Measurements from ENCODE around the gene VWA3A.

VWA3A gene

GRCh38 chr16:22184615-22184968 is 92.3 kb downstream of the VWA3A start:
- FAIRE-seq: no peak
- DNase-seq (ENCODE audit: insufficient read length, low spot score): no peak
- TF ChIP-seq POLR2A (IDR thresholded peaks at IDR 0.05; ENCODE audit: low read depth, low read length): no peak

- no peak for DNase-seq (ENCODE audit: insufficient read length, low spot score)
- FAIRE-seq: no peak
- TF ChIP-seq POLR2A (IDR thresholded peaks at IDR 0.05; ENCODE audit: low read depth, low read length): no peak
- no peak for TF ChIP-seq TAF1 (IDR thresholded peaks at IDR 0.05; ENCODE audit: low read depth, low read length)
- no peak for TF ChIP-seq PAX5 (IDR thresholded peaks at IDR 0.05; ENCODE audit: insufficient read depth, low read length, severe bottlenecking)
- no peak for TF ChIP-seq POU2F2 (IDR thresholded peaks at IDR 0.05; ENCODE audit: low read depth, low read length)
- TF ChIP-seq POLR2AphosphoS5 (IDR thresholded peaks at IDR 0.05; ENCODE audit: low read depth, low read length): no peak
- TF ChIP-seq SPI1 (IDR thresholded peaks at IDR 0.05; ENCODE audit: low read depth, low read length): no peak
Measured at GRCh38 chr16:22186517-22186916, 94.2 kb downstream of the VWA3A start.

- DNase-seq (ENCODE audit: insufficient read length, low spot score) (no peak), FAIRE-seq (peak; percentile 16)
- 0 out of 2 replicates have a peak, but pooled peaks have one; percentile 15 for TF ChIP-seq SPI1 (IDR thresholded peaks at IDR 0.05; ENCODE audit: low read depth, low read length)
- no peak for TF ChIP-seq POLR2AphosphoS5 (IDR thresholded peaks at IDR 0.05; ENCODE audit: low read depth, low read length)
Measured at GRCh38 chr16:22188267-22188594, 95.9 kb downstream of the VWA3A start.

GRCh38 chr16:22188595-22189442 is 96.5 kb downstream of the VWA3A start:
- DNase-seq (ENCODE audit: insufficient read length, low spot score) (no peak), FAIRE-seq (peak; percentile 78)
- peak; percentile 15; the same call in 1 of the 2 replicates for TF ChIP-seq POU2F2 (IDR thresholded peaks at IDR 0.05; ENCODE audit: low read depth, low read length)
- no peak for TF ChIP-seq TAF1 (IDR thresholded peaks at IDR 0.05; ENCODE audit: low read depth, low read length)

- no peak for DNase-seq (ENCODE audit: insufficient read length, low spot score)
- no peak for TF ChIP-seq POLR2A (IDR thresholded peaks at IDR 0.05; ENCODE audit: low read depth, low read length)
- no peak for TF ChIP-seq PAX5 (IDR thresholded peaks at IDR 0.05; ENCODE audit: insufficient read depth, low read length, severe bottlenecking)
- TF ChIP-seq SPI1 (IDR thresholded peaks at IDR 0.05; ENCODE audit: low read depth, low read length): no peak
- no peak for TF ChIP-seq TAF1 (IDR thresholded peaks at IDR 0.05; ENCODE audit: low read depth, low read length)
- TF ChIP-seq POU2F2 (IDR thresholded peaks at IDR 0.05; ENCODE audit: low read depth, low read length): no peak
- no peak for TF ChIP-seq POLR2AphosphoS5 (IDR thresholded peaks at IDR 0.05; ENCODE audit: low read depth, low read length)
- FAIRE-seq: no peak
Measured at GRCh38 chr16:22189473-22190080, 97.2 kb downstream of the VWA3A start.

GRCh38 chr16:22190081-22190775 is 97.9 kb downstream of the VWA3A start:
- FAIRE-seq: no peak
- peak; percentile 81 for DNase-seq (ENCODE audit: insufficient read length, low spot score)
- TF ChIP-seq POLR2AphosphoS5 (IDR thresholded peaks at IDR 0.05; ENCODE audit: low read depth, low read length) (peak; percentile 39; the same call in 1 of the 2 replicates), TAF1 (IDR thresholded peaks at IDR 0.05; ENCODE audit: low read depth, low read length) (no peak), PAX5 (IDR thresholded peaks at IDR 0.05; ENCODE audit: insufficient read depth, low read length, severe bottlenecking) (peak; percentile 64)

- TF ChIP-seq POLR2A (IDR thresholded peaks at IDR 0.05; ENCODE audit: low read depth, low read length): peak; percentile 58
- TF ChIP-seq SPI1 (IDR thresholded peaks at IDR 0.05; ENCODE audit: low read depth, low read length): no peak
- TF ChIP-seq PAX5 (IDR thresholded peaks at IDR 0.05; ENCODE audit: insufficient read depth, low read length, severe bottlenecking): no peak
- TF ChIP-seq POLR2AphosphoS5 (IDR thresholded peaks at IDR 0.05; ENCODE audit: low read depth, low read length): peak; percentile 54; the same call in 1 of the 2 replicates
- TF ChIP-seq POU2F2 (IDR thresholded peaks at IDR 0.05; ENCODE audit: low read depth, low read length): no peak
- TF ChIP-seq TAF1 (IDR thresholded peaks at IDR 0.05; ENCODE audit: low read depth, low read length): peak; percentile 59; the same call in 1 of the 2 replicates
- peak; percentile 65 for DNase-seq (ENCODE audit: insufficient read length, low spot score)
- peak; percentile 96 for FAIRE-seq
Measured at GRCh38 chr16:22190776-22191531, 98.6 kb downstream of the VWA3A start.

GRCh38 chr16:22191532-22192260 is 99.4 kb downstream of the VWA3A start:
- no peak for DNase-seq (ENCODE audit: insufficient read length, low spot score)

More at GRCh38 chr16:22191532-22192260, 99.4 kb downstream of the VWA3A start:
- TF ChIP-seq SPI1 (IDR thresholded peaks at IDR 0.05; ENCODE audit: low read depth, low read length) (no peak), POLR2AphosphoS5 (IDR thresholded peaks at IDR 0.05; ENCODE audit: low read depth, low read length) (no peak), POLR2A (IDR thresholded peaks at IDR 0.05; ENCODE audit: low read depth, low read length) (peak; percentile 38), TAF1 (IDR thresholded peaks at IDR 0.05; ENCODE audit: low read depth, low read length) (no peak; the same call in 1 of the 2 replicates), PAX5 (IDR thresholded peaks at IDR 0.05; ENCODE audit: insufficient read depth, low read length, severe bottlenecking) (no peak), POU2F2 (IDR thresholded peaks at IDR 0.05; ENCODE audit: low read depth, low read length) (peak; percentile 48; the same call in 1 of the 2 replicates)
- FAIRE-seq: peak; percentile 13
